ENCODE data around the gene NUP155.
"Not testable (repeated sequence)": the region's sequence is repeated elsewhere in the genome, so short reads cannot be mapped to it uniquely, and the experiment has no call there.

Gene NUP155

GRCh38 chr5:37370864-37371726 lies at the start of gene NUP155:
TSS of gene NUP155 (minus strand) at chr5:37371106. CDS start at chr5:37370977, 129 bp downstream.
- Histone ChIP-seq H3K36me3 (ENCODE audit: control insufficient read depth, insufficient read depth, low read length) (no peaks in the 10 kb centered on the region), H3K4me1 (ENCODE audit: control insufficient read depth, insufficient read depth, low read length) (no peaks in the 10 kb centered on the region), H3K4me3 (ENCODE audit: low read depth, low read length) (peak within 1 kb of the TSS; percentile 68), H3K27me3 (ENCODE audit: control insufficient read depth, insufficient read depth, low read length) (peaks cover 3% of the 10 kb centered on the region), H3K9ac (ENCODE audit: low read depth, low read length) (peak within 1 kb of the TSS; percentile 80), H3K9me3 (ENCODE audit: control insufficient read depth, insufficient read depth, low read length) (no peaks in the 10 kb centered on the region)

GRCh38 chr5:37417347-37417746 lies 46.4 kb upstream of the NUP155 start:
- Histone ChIP-seq H3K27me3 (ENCODE audit: control insufficient read depth, insufficient read depth, low read length) (no peaks in the 10 kb centered on the region), H3K36me3 (ENCODE audit: control insufficient read depth, insufficient read depth, low read length) (no peaks in the 10 kb centered on the region), H3K4me1 (ENCODE audit: control insufficient read depth, insufficient read depth, low read length) (no peaks in the 10 kb centered on the region), H3K4me3 (ENCODE audit: low read depth, low read length) (no peak overlapping the region), H3K9ac (ENCODE audit: low read depth, low read length) (no peak overlapping the region), H3K9me3 (ENCODE audit: control insufficient read depth, insufficient read depth, low read length) (no peaks in the 10 kb centered on the region)

GRCh38 chr5:37415456-37415855 lies 44.5 kb upstream of the NUP155 start:
- not testable (repeated sequence) for H3K36me3 ChIP-seq (ENCODE audit: control insufficient read depth, insufficient read depth, low read length); H3K4me3 ChIP-seq (ENCODE audit: low read depth, low read length); H3K27me3 ChIP-seq (ENCODE audit: control insufficient read depth, insufficient read depth, low read length); H3K4me1 ChIP-seq (ENCODE audit: control insufficient read depth, insufficient read depth, low read length); H3K9ac ChIP-seq (ENCODE audit: low read depth, low read length); H3K9me3 ChIP-seq (ENCODE audit: control insufficient read depth, insufficient read depth, low read length)

- H3K4me1 ChIP-seq (ENCODE audit: control insufficient read depth, insufficient read depth, low read length): no peaks in the 10 kb centered on the region
- no peak overlapping the region for H3K9ac ChIP-seq (ENCODE audit: low read depth, low read length)
- H3K4me3 ChIP-seq (ENCODE audit: low read depth, low read length): no peak overlapping the region
- H3K27me3 ChIP-seq (ENCODE audit: control insufficient read depth, insufficient read depth, low read length): no peaks in the 10 kb centered on the region
- no peaks in the 10 kb centered on the region for H3K36me3 ChIP-seq (ENCODE audit: control insufficient read depth, insufficient read depth, low read length)
- no peaks in the 10 kb centered on the region for H3K9me3 ChIP-seq (ENCODE audit: control insufficient read depth, insufficient read depth, low read length)
Observed at GRCh38 chr5:37412515-37412914, 41.6 kb upstream of the NUP155 start.

GRCh38 chr5:37400501-37400900 lies 29.6 kb upstream of the NUP155 start:
- H3K36me3 ChIP-seq (ENCODE audit: control insufficient read depth, insufficient read depth, low read length): peaks cover 2% of the 10 kb centered on the region
- H3K4me3 ChIP-seq (ENCODE audit: low read depth, low read length): no peak overlapping the region
- no peaks in the 10 kb centered on the region for H3K9me3 ChIP-seq (ENCODE audit: control insufficient read depth, insufficient read depth, low read length)
- no peak overlapping the region for H3K9ac ChIP-seq (ENCODE audit: low read depth, low read length)
- H3K4me1 ChIP-seq (ENCODE audit: control insufficient read depth, insufficient read depth, low read length): no peaks in the 10 kb centered on the region
- H3K27me3 ChIP-seq (ENCODE audit: control insufficient read depth, insufficient read depth, low read length): no peaks in the 10 kb centered on the region

- no peak overlapping the region for H3K4me3 ChIP-seq (ENCODE audit: low read depth, low read length)
- no peaks in the 10 kb centered on the region for H3K27me3 ChIP-seq (ENCODE audit: control insufficient read depth, insufficient read depth, low read length)
- peaks cover 2% of the 10 kb centered on the region for H3K36me3 ChIP-seq (ENCODE audit: control insufficient read depth, insufficient read depth, low read length)
- H3K9me3 ChIP-seq (ENCODE audit: control insufficient read depth, insufficient read depth, low read length): no peaks in the 10 kb centered on the region
- no peak overlapping the region for H3K9ac ChIP-seq (ENCODE audit: low read depth, low read length)
- H3K4me1 ChIP-seq (ENCODE audit: control insufficient read depth, insufficient read depth, low read length): no peaks in the 10 kb centered on the region
Observed at GRCh38 chr5:37396352-37396751, 25.4 kb upstream of the NUP155 start.

GRCh38 chr5:37391591-37391990 lies 20.7 kb upstream of the NUP155 start:
- Histone ChIP-seq H3K27me3 (ENCODE audit: control insufficient read depth, insufficient read depth, low read length) (no peaks in the 10 kb centered on the region), H3K4me3 (ENCODE audit: low read depth, low read length) (no peak overlapping the region), H3K9me3 (ENCODE audit: control insufficient read depth, insufficient read depth, low read length) (no peaks in the 10 kb centered on the region), H3K9ac (ENCODE audit: low read depth, low read length) (no peak overlapping the region), H3K4me1 (ENCODE audit: control insufficient read depth, insufficient read depth, low read length) (no peaks in the 10 kb centered on the region), H3K36me3 (ENCODE audit: control insufficient read depth, insufficient read depth, low read length) (no peaks in the 10 kb centered on the region)

GRCh38 chr5:37379100-37379628 lies 8.3 kb upstream of the NUP155 start, which contains the start of gene WDR70:
TSS of gene WDR70 (plus strand) at chr5:37379318. CDS start at chr5:37379368, 50 bp downstream.
- not testable (repeated sequence) for H3K4me1 ChIP-seq (ENCODE audit: control insufficient read depth, insufficient read depth, low read length); H3K9me3 ChIP-seq (ENCODE audit: control insufficient read depth, insufficient read depth, low read length); H3K36me3 ChIP-seq (ENCODE audit: control insufficient read depth, insufficient read depth, low read length); H3K27me3 ChIP-seq (ENCODE audit: control insufficient read depth, insufficient read depth, low read length)
- Histone ChIP-seq H3K4me3 (ENCODE audit: low read depth, low read length) (peak within 1 kb of the TSS; percentile 79), H3K9ac (ENCODE audit: low read depth, low read length) (peak within 1 kb of the TSS; percentile 12)

GRCh38 chr5:37378066-37378465 lies 7.2 kb upstream of the NUP155 start:
- not testable (repeated sequence) for H3K4me1 ChIP-seq (ENCODE audit: control insufficient read depth, insufficient read depth, low read length); H3K9me3 ChIP-seq (ENCODE audit: control insufficient read depth, insufficient read depth, low read length); H3K36me3 ChIP-seq (ENCODE audit: control insufficient read depth, insufficient read depth, low read length); H3K4me3 ChIP-seq (ENCODE audit: low read depth, low read length); H3K9ac ChIP-seq (ENCODE audit: low read depth, low read length); H3K27me3 ChIP-seq (ENCODE audit: control insufficient read depth, insufficient read depth, low read length)

- Histone ChIP-seq H3K4me1 (ENCODE audit: control insufficient read depth, insufficient read depth, low read length) (no peaks in the 10 kb centered on the region), H3K27me3 (ENCODE audit: control insufficient read depth, insufficient read depth, low read length) (peaks cover 3% of the 10 kb centered on the region), H3K4me3 (ENCODE audit: low read depth, low read length) (no peak overlapping the region), H3K9ac (ENCODE audit: low read depth, low read length) (no peak overlapping the region), H3K36me3 (ENCODE audit: control insufficient read depth, insufficient read depth, low read length) (no peaks in the 10 kb centered on the region), H3K9me3 (ENCODE audit: control insufficient read depth, insufficient read depth, low read length) (no peaks in the 10 kb centered on the region)
Observed at GRCh38 chr5:37375091-37375490, 4.2 kb upstream of the NUP155 start.

GRCh38 chr5:37370550-37370863 lies 399 bp downstream of the NUP155 start:
- Histone ChIP-seq H3K9me3 (ENCODE audit: control insufficient read depth, insufficient read depth, low read length) (no peaks in the 10 kb centered on the region), H3K4me1 (ENCODE audit: control insufficient read depth, insufficient read depth, low read length) (no peaks in the 10 kb centered on the region), H3K4me3 (ENCODE audit: low read depth, low read length) (peak overlapping the region; percentile 68), H3K36me3 (ENCODE audit: control insufficient read depth, insufficient read depth, low read length) (no peaks in the 10 kb centered on the region), H3K9ac (ENCODE audit: low read depth, low read length) (peak overlapping the region; percentile 80), H3K27me3 (ENCODE audit: control insufficient read depth, insufficient read depth, low read length) (peaks cover 3% of the 10 kb centered on the region)

- Histone ChIP-seq H3K9ac (ENCODE audit: low read depth, low read length) (no peak overlapping the region), H3K9me3 (ENCODE audit: control insufficient read depth, insufficient read depth, low read length) (no peaks in the 10 kb centered on the region), H3K4me3 (ENCODE audit: low read depth, low read length) (no peak overlapping the region), H3K4me1 (ENCODE audit: control insufficient read depth, insufficient read depth, low read length) (no peaks in the 10 kb centered on the region), H3K27me3 (ENCODE audit: control insufficient read depth, insufficient read depth, low read length) (no peaks in the 10 kb centered on the region), H3K36me3 (ENCODE audit: control insufficient read depth, insufficient read depth, low read length) (peaks cover 4% of the 10 kb centered on the region)
Observed at GRCh38 chr5:37355161-37355560, 15.7 kb downstream of the NUP155 start.
